NCI-H146 (cell line): Measurements from ENCODE around the gene RER1.

Experiments
- DNase-seq: peaks from one replicate; lab custom pipeline; 2025; lab: John Stamatoyannopoulos, UW

RER1 gene

DNA sequence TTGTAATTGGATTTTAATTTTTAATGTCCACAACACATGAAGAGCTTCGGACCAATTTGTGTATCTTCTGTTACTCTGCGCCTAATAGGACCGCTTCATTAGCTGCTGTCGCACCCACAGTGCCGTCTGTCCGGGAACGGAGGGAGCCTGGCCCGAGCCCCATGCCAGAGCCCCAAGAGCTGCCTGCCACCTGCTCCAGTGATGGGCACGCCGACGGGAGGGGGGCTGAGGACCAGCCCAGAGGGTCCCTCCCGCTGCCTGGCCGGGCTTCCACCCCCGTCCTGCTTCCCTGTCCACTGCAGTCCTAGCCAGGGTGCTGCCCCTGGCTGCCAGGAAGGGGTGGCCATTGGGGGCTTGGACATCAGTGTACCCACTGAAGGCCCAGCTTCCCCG, 54.2 kb downstream of the RER1 start:
- no peak for DNase-seq

- DNase-seq: no peak
Measured at GRCh38 chr1:2446394-2446793, 54.8 kb downstream of the RER1 start.

- DNase-seq: no peak
Measured at GRCh38 chr1:2446861-2447260, 55.2 kb downstream of the RER1 start.

DNA sequence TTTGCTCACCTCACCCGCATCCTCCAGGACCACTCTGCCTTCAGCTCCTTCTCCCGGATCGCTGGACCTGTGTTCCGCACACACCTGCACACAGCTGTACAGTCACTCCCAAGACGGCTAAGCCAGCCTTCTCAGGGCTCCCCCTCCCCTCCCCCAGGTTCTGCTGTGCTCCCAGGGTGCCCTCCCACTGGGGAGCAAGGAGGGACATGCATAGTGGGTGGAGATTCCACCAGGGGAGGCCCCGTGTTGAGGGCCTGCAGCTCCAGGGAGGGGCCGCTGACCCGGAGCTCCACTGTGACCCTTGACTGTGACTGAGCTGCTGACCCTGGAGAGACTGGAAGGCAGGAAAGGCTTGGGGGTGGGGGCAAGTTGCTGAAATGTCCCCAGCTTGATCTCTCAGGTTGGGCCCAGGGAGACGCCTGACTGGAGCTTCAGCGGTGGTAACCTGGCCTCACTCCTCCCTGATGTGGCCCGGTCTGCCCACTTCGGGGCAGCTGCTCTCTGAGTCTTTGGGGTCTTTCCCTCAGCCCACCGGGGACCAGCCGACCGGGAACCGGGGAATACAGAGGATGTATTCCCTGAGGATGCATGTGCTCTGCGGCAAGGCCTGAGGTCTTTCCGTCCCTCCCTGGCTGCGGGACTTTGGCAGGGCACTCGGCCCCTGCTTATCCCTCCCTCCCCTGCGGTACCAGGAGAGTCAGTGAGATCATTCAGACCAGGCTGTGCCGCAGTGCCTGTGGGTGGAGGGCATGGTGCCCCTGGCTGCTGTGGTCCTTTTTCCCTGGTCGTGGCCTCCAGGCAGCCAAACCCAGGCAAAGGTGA, 55.8 kb downstream of the RER1 start:
- DNase-seq: no peak

DNA sequence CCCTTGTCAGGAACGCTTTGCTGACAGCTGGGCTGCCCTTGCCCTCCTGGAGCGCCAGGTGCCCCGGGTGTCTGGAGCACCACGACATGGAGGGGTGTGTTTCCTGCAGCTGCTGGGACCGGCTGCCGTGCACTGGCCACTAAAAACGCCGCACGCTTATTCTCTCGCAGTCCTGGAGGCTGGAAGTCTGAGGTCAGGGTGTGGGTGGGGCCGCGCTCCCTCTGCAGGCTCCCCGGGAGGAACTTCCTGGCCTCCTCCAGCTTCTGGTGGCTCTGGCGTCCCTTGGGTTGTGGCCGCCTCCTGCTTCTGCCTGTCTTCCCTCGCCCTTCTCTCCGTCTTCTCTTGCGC, 56.4 kb downstream of the RER1 start:
- DNase-seq: peak; percentile 63

- no peak for DNase-seq
Measured at GRCh38 chr1:2449636-2450454, 58.2 kb downstream of the RER1 start.

DNA sequence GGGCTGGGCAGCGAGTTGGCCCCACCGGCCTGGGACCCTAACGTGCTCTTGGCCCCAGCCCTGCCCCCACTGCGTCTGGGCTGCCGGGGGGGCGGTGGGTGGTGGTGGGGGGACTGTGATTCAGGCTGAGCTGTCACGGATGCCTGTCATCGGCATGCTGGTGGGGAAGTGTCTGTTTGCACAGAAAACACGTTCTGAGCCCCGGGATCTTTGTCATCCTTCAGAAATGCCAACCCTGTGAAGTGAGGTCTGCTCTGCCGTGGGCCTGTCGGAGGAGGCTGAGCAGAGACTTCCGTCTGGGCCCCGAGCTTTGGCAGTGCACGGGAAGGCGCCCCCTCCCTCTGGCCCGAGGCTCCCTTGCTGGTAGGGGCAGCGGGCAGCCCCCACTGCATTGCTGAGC, 60.1 kb downstream of the RER1 start:
- no peak for DNase-seq

- no peak for DNase-seq
Measured at GRCh38 chr1:2452201-2452931, 60.7 kb downstream of the RER1 start.

- DNase-seq: no peak
Measured at GRCh38 chr1:2452932-2453315, 61.3 kb downstream of the RER1 start.

DNA sequence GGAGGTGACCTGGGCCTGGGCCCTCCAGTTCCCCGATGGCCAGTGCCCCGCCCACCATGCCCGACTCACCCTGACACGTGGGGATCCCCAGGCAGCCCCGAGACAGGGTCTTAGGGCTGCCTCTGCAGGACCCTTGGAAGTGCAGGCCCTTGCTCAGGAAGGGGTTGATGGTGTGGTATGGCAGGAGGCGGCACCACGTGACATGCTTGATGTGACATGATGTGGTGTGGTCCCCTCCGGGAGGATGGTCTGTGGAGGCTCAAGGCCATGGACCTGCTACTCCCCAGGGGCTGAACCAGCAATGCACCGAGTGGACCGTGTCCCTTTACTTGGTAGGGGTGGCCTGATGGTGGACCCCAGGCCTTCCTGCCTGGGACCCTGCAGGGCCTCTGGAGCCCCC, 62.6 kb downstream of the RER1 start:
- DNase-seq: no peak
